ENCODE data around the gene CENPM. TPM values are rescaled to one million over a fixed set of nuclear protein-coding genes. Genes with fewer than 3 reads are reported as not detected.

CENPM gene
- total and polyA plus RNA-seq, 2 donors (not counting 3 experiments of a cell fraction or from before 2014, with no cell fraction given): 34.5 to 37.4 TPM

DNA sequence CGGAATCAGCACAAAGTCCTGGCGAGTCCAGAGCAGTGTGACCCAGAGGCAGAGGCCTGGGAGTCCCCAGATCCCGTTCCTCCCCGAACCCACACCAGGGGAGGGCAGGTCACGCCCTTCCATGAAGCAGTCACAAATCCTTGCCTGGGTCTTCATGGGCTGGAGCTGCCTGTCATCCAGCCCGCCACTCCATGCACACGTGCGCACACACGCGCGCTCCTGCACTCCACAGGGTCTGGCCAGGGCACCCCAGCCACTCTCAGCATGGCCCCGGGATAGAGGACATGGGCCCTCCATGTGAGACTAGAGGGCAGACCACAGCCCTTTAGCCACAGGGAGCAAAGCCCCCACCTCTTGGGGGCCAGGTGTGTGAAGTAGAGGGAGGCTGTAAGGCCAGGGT lies 14.6 kb downstream of the CENPM start:
- dilution Hi-C loops (cut with MboI; ENCODE audit: extremely low pct_ligation_motif_present, low sequenced_read_pairs) (no loop called here), intact Hi-C loops (cut with micrococcal nuclease) (no loop called here)
- Histone ChIP-seq H3K9me3 (replicated peaks; ENCODE audit: control insufficient read depth, insufficient read depth, low read length) (no peaks in the 10 kb centered on the region), H4K20me1 (replicated peaks; ENCODE audit: control insufficient read depth, extremely low read depth, insufficient read depth, low read length) (no peaks in the 10 kb centered on the region), H2AFZ (ENCODE audit: low read depth, low read length) (no peak overlapping the region), H3K27me3 (ENCODE audit: control insufficient read depth in 2 of 2, insufficient read depth in 2 of 2, low read length in 2 of 2) (no peaks in the 10 kb centered on the region), H3K4me1 (ENCODE audit: control insufficient read depth, extremely low read depth, insufficient read depth, low read length) (no peaks in the 10 kb centered on the region), H3K4me3 (replicated peaks in 1 of 3; ENCODE audit: insufficient read depth in 1 of 3, low read depth in 1 of 3, low read length in 3 of 3) (no peak overlapping the region), H3K9ac (replicated peaks; ENCODE audit: extremely low read depth, insufficient read depth, low read length) (no peak overlapping the region), H3K4me2 (ENCODE audit: insufficient read depth, low read length) (no peak overlapping the region), H3K27ac (ENCODE audit: insufficient read depth, low read depth, low read length) (no peak overlapping the region), H3K36me3 (ENCODE audit: control insufficient read depth in 2 of 2, extremely low read depth in 1 of 2, insufficient read depth in 2 of 2, low read length in 2 of 2) (peaks cover 0 to under 1% of the 10 kb centered on the region in 2 experiments), H3K79me2 (ENCODE audit: control insufficient read depth, insufficient read depth, low read length) (no peaks in the 10 kb centered on the region), H3K9me1 (replicated peaks; ENCODE audit: control insufficient read depth, extremely low read depth, insufficient read depth, low read length) (no peaks in the 10 kb centered on the region)
- CTCF ChIA-PET: interaction anchor here (1.0 kb wide), 1 partner anchor 9 kb away, joined by 4 read pairs; no protein-coding TSS in a partner anchor
- POLR2A ChIA-PET: no interaction called here
- TF ChIP-seq POLR2AphosphoS5 (IDR thresholded peaks at IDR 0.05; ENCODE audit: insufficient read depth, low read depth, low read length) (no peak), MYC (IDR thresholded peaks at IDR 0.05; ENCODE audit: low read depth, low read length) (no peak), EZH2 (IDR thresholded peaks at IDR 0.05; ENCODE audit: borderline replicate concordance, low read depth, low read length, severe bottlenecking) (no peak), GATA2 (IDR thresholded peaks at IDR 0.05; ENCODE audit: insufficient read depth, insufficient read length, low read depth, low read length) (no peak), JUN (IDR thresholded peaks at IDR 0.05; ENCODE audit: borderline replicate concordance, insufficient read depth, insufficient read length, low read depth) (no peak), FOS (IDR thresholded peaks at IDR 0.05; ENCODE audit: borderline replicate concordance, insufficient read depth, low read length) (no peak), POLR2A (IDR thresholded peaks at IDR 0.05; ENCODE audit: low read depth, low read length) (no peak)
- TF ChIP-seq, protein P1, sequence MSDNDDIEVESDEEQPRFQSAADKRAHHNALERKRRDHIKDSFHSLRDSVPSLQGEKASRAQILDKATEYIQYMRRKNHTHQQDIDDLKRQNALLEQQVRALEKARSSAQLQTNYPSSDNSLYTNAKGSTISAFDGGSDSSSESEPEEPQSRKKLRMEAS (IDR thresholded peaks at IDR 0.05; ENCODE audit: insufficient read depth, insufficient read length): no peak
- TF ChIP-seq, protein P2, sequence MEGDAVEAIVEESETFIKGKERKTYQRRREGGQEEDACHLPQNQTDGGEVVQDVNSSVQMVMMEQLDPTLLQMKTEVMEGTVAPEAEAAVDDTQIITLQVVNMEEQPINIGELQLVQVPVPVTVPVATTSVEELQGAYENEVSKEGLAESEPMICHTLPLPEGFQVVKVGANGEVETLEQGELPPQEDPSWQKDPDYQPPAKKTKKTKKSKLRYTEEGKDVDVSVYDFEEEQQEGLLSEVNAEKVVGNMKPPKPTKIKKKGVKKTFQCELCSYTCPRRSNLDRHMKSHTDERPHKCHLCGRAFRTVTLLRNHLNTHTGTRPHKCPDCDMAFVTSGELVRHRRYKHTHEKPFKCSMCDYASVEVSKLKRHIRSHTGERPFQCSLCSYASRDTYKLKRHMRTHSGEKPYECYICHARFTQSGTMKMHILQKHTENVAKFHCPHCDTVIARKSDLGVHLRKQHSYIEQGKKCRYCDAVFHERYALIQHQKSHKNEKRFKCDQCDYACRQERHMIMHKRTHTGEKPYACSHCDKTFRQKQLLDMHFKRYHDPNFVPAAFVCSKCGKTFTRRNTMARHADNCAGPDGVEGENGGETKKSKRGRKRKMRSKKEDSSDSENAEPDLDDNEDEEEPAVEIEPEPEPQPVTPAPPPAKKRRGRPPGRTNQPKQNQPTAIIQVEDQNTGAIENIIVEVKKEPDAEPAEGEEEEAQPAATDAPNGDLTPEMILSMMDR (IDR thresholded peaks at IDR 0.05; ENCODE audit: extremely low read depth in 1 of 2, insufficient read depth in 1 of 2, low read depth in 1 of 2, low read length in 2 of 2): no peak
- no peak for FAIRE-seq
- DNase-seq (ENCODE audit: low read depth, low spot score): no peak
- BruUV-seq (replicated peaks): no TSS peak
